Endometrial microvascular endothelial cells (primary cell): ENCODE results near the gene PARP11. TPM values are rescaled to one million over a fixed set of nuclear protein-coding genes. Genes with fewer than 3 reads are reported as not detected.

ENCODE experiments used
- in situ Hi-C: cut with HindIII; loops from 2 replicates; pipeline ENCODE4 v1.10.0; 2017; ENCODE audit warnings: low sequenced_read_pairs, low pct_unique_long_range_greater_than_20kb; ENCODE audit errors: inconsistent ontology term
- total RNA-seq: library from RNA; depleted of rRNA; stranded (reverse); fragments of >200 nt; gene quantifications from one replicate; pipeline ENCODE4 v1.2.3, GENCODE V29; 2015; ENCODE audit errors: inconsistent ontology term

Gene PARP11
- total RNA-seq, 1 donor from 2014 or later = 3.2 TPM

GRCh38 chr12:3834774-3835173 lies 38.4 kb downstream of the PARP11 start:
- in situ Hi-C loops = no loop called here

- in situ Hi-C loops = no loop called here
Observed at GRCh38 chr12:3833670-3834310, 39.4 kb downstream of the PARP11 start.

- in situ Hi-C loops = no loop called here
Observed at GRCh38 chr12:3832738-3833137, 40.5 kb downstream of the PARP11 start.

- in situ Hi-C loops = no loop called here
Observed at GRCh38 chr12:3828888-3829287, 44.3 kb downstream of the PARP11 start.

- in situ Hi-C loops = no loop called here
Observed at GRCh38 chr12:3827301-3828000, 45.7 kb downstream of the PARP11 start.

- in situ Hi-C loops = no loop called here
Observed at GRCh38 chr12:3821441-3821840, 51.8 kb downstream of the PARP11 start.

GRCh38 chr12:3820122-3820521 lies 53.1 kb downstream of the PARP11 start:
- in situ Hi-C loops = no loop called here

GRCh38 chr12:3816266-3816665 lies 56.9 kb downstream of the PARP11 start:
- in situ Hi-C loops = no loop called here

- in situ Hi-C loops = no loop called here
Observed at GRCh38 chr12:3815094-3815766, 58.0 kb downstream of the PARP11 start.

- in situ Hi-C loops = no loop called here
Observed at GRCh38 chr12:3810540-3810939, 62.7 kb downstream of the PARP11 start.

- in situ Hi-C loops = no loop called here
Observed at GRCh38 chr12:3810016-3810370, 63.2 kb downstream of the PARP11 start.

- in situ Hi-C loops = no loop called here
Observed at GRCh38 chr12:3809357-3810015, 63.7 kb downstream of the PARP11 start.

GRCh38 chr12:3805077-3805476 lies 68.1 kb downstream of the PARP11 start:
- in situ Hi-C loops = no loop called here

- in situ Hi-C loops = no loop called here
Observed at GRCh38 chr12:3803865-3804472, 69.2 kb downstream of the PARP11 start.

GRCh38 chr12:3802721-3803120 lies 70.5 kb downstream of the PARP11 start:
- in situ Hi-C loops = no loop called here

- in situ Hi-C loops = no loop called here
Observed at GRCh38 chr12:3797531-3798048, 75.6 kb downstream of the PARP11 start.

- in situ Hi-C loops = no loop called here
Observed at GRCh38 chr12:3795492-3796133, 77.6 kb downstream of the PARP11 start.

GRCh38 chr12:3795066-3795465 lies 78.1 kb downstream of the PARP11 start:
- in situ Hi-C loops = no loop called here
